GM18873 (cell line): Measurements from ENCODE around the gene LLGL2.

ENCODE experiments used
- ATAC-seq: cut with Tn5 transposase; IDR thresholded peaks from one replicate; pipeline ENCODE4 v1.9.1; 2021; ENCODE audit warnings: mild to moderate bottlenecking, moderate library complexity, moderate number of reproducible peaks; ENCODE audit not compliant: unreplicated experiment, low FRiP score

Gene LLGL2

GRCh38 chr17:75546181-75546580 is 20.7 kb downstream of the LLGL2 start:
- ATAC-seq, result no peak

DNA sequence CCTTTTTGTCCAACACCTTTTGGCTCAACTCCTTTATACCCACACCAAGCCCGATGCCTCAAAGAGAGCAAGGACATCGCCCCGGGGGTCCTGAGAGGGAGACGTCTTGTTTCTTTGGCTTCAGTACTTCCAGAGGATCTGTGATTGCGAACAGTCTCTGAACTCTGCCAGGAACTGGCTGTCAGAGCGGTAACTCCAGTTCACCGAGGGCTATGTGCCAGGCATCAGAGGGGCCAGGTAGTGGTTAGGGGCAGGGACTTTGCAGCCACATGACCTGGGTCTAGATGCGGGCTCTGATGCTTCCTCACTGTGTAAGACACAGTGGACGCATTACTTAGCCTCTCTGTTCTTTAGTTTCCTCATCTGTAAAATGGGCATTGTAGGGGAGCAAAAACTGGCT is 21.6 kb downstream of the LLGL2 start:
- ATAC-seq, result no peak

- ATAC-seq, result no peak
Observed at GRCh38 chr17:75548813-75549212, 23.3 kb downstream of the LLGL2 start.

- no peak for ATAC-seq
Observed at GRCh38 chr17:75549246-75550138, 24.0 kb downstream of the LLGL2 start.

GRCh38 chr17:75550139-75550465 is 24.6 kb downstream of the LLGL2 start:
- ATAC-seq, result no peak

DNA sequence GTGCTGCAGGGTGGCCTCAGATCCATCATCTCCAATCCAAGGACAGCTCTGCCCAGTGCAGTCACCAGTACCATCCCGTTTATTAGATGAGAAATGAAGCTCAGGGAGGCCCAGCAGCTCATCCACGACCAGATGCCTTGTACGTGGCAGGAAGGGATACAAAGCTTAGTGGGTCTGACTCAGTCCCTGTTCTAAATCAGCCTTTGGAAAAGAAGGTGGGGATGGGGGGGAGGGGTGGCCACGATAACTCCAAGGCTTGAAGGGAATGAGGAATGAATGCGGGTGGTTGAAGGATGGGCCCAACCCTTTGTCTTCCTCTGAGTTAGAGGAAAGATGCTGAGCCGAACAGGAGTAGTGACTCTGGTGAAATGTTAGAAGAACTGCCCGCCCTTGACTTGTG is 25.8 kb downstream of the LLGL2 start:
- ATAC-seq, result no peak

DNA sequence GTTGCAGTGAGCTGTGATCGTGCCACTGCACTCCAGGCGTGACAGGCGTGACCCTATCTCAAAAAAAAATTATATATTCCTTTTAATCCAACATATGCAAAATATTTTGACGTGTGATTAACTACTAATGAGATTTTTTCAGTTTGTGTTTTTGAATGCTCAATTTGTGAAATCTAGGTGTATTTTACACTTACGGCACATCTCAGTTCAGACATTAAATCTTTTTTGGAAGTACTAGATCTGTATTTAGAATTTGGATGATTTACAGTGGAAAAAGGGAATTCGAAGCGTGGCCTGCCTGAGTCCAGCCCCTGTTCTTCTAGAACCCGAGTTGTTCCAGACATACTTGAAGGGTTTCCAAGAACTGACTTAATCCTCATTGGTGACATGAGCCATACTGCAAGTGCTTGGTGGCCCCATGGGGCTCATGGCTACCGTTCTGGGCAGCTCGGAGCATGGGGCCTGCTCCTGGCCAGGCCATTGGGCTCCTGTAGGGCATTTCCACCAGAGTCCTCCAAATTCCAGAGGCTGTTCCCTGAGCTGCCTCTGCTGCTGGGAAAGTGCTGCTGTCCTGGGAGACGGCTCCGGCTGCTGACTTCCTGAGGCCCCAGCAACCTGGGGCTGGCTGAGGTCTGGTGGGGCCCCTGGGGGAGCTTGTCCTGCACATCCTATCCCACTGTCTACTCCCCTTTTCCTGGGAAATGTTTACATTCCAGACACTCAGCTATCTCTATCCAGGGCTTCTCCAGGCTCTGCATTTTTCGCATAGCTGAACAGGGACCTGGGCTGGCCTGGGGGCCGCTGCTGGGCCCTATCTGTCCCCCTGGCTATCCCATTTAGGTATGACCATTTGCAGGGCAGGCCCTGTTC is 27.2 kb downstream of the LLGL2 start:
- no peak for ATAC-seq

DNA sequence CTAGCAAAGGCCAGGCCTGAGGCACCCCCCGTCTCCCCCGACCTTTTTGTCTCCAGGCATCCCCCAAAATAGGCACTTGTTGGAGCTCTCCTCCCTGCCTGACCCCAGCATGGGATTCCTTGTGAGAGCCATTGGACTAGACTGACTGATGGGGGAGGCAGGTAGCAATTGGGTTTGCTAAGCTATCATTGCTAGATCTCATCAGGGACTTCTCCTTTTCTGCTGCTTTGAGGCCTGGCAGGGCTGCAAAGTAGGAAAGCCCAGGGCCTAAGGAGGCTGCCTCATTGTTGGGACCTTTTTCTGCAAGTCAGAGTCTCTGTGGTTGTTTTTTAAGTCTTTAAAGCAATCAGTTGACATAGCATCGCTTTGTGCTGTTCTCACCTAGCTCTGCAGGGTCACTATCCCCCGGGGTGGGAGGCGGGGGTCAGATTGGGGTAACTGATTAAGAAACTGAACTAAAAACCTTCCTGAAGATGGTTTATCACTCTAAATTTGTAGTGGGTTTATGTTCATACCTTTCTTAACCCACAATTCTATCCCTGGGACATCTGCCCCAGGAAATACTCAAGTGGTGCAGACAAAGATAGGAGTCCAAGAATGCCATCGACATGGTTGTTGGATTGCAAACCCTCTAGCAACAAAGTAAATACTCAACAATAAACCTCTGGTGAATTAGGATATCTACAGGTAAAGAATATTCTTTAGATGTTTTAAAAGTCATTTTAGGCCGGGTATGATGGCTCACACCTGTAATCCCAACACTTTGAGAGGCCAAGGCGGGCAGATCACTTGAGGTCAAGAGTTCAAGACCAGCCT is 28.0 kb downstream of the LLGL2 start:
- no peak for ATAC-seq

DNA sequence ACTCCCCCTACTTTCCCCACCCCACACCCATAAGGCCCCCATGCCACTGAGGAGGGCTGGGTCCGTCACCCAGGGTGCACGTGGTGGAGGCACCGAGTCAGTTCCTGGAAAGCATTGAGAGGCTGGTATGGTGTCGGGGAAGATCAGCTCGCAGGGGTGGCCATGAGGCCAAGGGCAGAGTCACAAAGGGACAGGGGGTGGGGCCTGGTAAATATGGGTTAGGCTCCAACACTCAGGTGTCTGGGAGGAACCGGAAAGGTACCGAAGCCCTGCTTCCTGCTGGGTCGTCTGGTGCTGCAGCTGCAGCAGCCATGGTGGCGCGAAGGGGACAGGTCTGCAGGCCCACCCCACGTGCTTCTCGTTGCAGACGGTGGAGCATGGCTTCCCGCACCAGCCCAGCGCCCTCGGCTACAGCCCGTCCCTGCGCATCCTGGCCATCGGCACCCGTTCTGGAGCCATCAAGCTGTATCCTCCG is 30.2 kb downstream of the LLGL2 start:
- no peak for ATAC-seq

DNA sequence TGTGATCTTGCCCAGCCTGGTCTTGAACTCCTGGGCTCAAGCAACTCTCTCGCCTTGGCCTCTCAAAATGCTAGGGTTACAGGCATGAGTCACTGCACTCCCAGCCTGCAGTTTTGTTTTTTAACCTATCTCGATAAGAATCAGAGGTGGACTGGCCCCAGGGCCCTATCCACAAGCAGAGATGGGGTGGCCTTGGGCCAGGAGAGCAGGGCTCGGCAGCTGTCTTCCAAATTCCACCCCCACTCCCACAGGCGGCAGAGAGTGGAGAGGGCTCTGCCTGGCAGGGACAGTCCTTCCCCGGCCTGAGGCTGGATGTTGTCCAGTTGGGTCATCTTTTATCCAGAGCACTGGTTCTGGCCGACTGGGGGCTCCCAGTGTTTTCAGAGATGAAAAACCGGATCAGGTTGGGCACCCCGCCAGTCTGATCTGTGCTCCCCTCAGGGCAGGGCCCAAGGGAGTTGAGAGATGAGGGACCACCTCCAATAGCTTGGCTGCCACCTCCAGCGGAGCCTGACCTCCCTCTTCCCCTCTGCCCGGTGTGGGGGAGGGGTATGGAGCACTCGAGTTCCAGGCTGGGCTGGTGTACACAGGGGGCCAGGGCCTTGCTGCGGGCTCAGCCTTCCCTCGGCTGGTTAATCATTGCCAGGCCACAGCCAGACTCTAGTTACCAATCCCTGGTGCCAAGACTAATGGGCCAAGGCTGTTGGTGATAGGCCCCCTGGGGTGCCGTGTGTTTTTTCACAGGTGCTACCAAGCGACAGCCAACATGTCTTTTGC is 31.8 kb downstream of the LLGL2 start:
- no peak for ATAC-seq

DNA sequence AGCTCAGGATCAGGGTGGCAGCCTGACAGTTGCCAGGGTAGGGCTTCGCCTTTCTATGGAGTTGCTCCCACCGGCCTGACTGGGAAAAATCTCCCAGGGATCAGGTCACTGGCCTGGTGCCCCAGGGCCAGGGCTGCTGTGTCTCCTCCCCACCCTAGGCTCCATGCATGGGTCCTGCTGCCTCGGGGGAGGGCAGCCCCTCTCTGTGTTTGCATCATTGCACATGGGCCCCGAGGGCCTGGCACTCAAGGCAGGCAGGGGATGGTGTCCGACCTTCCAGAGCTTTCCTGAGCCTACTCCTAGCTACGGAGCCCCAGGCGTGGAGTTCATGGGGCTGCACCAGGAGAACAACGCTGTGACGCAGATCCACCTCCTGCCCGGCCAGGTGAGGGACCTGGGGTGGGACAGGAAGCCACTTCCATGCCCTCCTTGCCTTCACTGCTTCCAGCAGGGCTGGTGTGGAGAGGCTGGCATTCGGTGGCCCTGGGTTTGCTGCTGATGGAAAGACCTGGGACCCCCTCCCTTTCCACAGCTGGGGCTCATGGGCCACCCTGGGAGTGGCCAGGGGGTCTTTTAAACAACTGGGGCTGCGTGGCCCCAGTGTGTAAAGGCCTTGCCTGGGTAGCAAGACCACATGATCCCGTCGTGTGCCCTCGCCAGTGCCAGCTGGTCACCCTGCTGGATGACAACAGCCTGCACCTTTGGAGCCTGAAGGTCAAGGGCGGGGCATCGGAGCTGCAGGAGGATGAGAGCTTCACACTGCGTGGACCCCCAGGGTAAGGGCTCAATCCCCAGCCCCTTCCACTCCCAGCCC is 32.6 kb downstream of the LLGL2 start:
- ATAC-seq, result no peak

DNA sequence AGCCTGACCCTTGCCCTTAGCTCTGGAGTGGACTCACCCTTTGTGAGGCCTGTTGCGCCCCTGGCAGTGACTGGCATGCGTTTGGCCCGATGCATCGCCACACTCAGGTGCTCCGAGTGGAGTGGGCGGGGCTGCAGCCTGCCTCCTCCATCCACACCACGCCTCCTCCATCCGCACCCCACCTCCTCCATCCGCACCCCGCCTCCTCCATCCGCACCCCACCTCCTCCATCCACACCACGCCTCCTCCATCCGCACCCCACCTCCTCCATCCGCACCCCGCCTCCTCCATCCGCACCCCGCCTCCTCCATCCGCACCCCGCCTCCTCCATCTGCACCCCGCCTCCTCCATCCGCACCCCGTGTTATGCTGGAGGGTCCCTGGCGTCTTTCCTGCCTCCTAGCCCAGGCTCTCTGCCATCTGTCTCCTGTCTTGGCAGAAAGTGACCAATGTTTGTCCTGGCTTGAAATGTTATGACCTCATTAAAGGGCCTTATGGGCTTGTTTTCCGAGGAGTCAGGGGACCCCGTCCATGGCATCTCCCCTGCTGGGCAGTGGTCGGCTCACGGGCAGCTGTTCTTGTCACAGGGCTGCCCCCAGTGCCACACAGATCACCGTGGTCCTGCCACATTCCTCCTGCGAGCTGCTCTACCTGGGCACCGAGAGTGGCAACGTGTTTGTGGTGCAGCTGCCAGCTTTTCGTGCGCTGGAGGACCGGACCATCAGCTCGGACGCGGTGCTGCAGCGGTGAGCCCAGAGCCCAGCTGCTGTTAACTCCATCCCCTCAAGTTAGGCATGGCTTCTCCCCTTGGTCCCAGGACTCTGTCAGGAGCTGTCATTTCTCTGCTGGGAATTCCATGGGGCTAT is 33.4 kb downstream of the LLGL2 start:
- ATAC-seq, result no peak

- ATAC-seq, result no peak
Observed at GRCh38 chr17:75559958-75560533, 34.5 kb downstream of the LLGL2 start.

GRCh38 chr17:75561927-75562603 is 36.6 kb downstream of the LLGL2 start:
- ATAC-seq, result no peak

DNA sequence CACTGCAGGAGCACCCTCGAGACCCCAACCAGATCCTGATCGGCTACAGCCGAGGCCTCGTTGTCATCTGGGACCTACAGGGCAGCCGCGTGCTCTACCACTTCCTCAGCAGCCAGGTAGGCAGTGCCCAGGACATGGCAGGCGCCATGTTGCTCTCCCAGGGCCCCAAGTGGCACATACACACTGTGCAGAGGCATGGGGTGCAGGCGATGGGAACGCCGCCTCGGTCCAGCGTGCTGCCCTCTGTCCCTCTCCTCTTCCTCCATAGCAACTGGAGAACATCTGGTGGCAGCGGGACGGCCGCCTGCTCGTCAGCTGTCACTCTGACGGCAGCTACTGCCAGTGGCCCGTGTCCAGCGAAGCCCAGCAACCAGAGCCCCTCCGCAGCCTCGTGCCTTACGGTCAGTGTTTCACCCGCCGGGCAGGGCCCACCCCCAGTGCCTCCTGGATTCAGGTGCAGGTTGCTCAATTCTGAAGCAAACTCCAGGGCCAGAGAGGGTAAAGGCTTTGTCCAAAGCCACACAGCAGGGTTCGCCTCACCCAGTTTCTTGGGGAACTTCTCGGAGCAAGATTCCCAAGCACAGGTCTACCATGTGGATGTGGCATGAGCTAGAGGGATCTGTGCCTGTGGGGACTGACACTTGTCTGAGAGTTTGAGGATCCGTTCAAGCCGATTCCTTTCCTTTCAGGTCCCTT is 37.7 kb downstream of the LLGL2 start:
- no peak for ATAC-seq

DNA sequence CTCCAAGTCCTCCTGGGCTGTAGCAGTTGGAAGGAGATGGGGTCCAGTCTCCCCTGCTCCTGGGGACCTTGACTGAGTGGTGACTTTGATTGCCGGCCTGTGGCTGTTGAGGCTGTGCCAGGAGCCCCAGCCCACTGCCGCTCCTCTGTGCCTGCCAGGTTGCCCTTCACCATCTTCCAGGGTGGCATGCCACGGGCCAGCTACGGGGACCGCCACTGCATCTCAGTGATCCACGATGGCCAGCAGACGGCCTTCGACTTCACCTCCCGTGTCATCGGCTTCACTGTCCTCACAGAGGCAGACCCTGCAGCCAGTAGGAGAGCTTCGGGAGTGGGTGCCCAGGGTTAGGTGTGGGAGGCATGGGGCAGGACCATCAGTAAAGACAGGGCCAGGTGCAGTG is 38.7 kb downstream of the LLGL2 start:
- ATAC-seq, result no peak

DNA sequence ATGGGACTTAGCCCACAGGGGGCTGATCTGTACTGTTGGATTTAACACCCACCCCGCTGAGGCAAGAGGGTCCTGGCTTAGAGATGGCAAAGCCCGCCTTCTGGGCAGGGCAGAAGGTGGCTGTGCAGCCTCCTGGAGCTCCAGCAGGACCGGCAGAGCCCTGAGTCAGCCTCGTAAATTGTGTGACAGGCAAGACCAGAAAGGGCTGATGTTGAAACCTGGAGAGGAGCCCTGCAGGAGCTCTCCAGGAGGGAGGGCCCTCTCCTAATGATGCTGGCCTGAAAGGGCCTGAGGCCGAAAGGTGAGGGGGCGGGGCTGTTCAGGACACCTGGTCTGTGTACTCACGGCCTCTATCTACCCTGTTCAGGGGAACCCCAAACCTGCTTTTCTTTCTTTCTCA is 39.6 kb downstream of the LLGL2 start:
- ATAC-seq, result no peak
